ENCODE data around the gene TCF7L1.

Gene TCF7L1

GRCh38 chr2:85212841-85213240 lies 79.6 kb downstream of the TCF7L1 start:
- no peak overlapping the region for H3K9ac ChIP-seq
- peaks cover 13% of the 10 kb centered on the region for H3K4me1 ChIP-seq
- peak overlapping the region; percentile 3 for H3K27ac ChIP-seq
- no peak for TF ChIP-seq CTCF (IDR thresholded peaks at IDR 0.05)
- H3K4me2 ChIP-seq (ENCODE audit: low read length) = no peak overlapping the region
- H2AFZ ChIP-seq = no peak overlapping the region
- peaks cover 15% of the 10 kb centered on the region for H3K79me2 ChIP-seq
- no peaks in the 10 kb centered on the region for H3K27me3 ChIP-seq (ENCODE audit: control insufficient read depth, insufficient read depth, low read length)
- H3K36me3 ChIP-seq (ENCODE audit: control insufficient read depth, insufficient read depth, low read length) = no peaks in the 10 kb centered on the region
- no peaks in the 10 kb centered on the region for H3K9me3 ChIP-seq (ENCODE audit: control insufficient read depth, low read length)
- no peak overlapping the region for H3K4me3 ChIP-seq (ENCODE audit: low read depth, low read length)

DNA sequence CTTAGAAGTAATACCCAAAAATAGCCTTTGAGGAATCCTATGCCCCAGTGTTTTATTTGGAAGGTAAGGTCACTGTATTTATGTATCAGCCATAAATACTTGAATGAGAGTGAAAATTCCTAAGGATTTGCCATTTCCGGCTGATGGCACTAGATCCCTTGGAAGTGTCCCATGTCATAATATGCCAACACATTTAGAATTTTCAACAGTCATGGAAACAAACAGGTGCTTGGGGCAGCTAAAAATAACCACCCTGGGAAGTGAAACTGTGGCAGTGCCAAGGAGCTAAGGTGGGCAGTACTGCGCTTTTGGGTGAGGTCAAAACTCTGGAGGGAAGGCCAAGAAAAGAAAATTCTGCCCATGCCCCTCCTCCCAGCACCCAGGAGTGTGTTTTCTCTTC lies 80.2 kb downstream of the TCF7L1 start:
- H3K36me3 ChIP-seq (ENCODE audit: control insufficient read depth, insufficient read depth, low read length) = no peaks in the 10 kb centered on the region
- H3K4me3 ChIP-seq (ENCODE audit: low read depth, low read length) = no peak overlapping the region
- TF ChIP-seq CTCF (IDR thresholded peaks at IDR 0.05) = no peak
- H3K9me3 ChIP-seq (ENCODE audit: control insufficient read depth, low read length) = no peaks in the 10 kb centered on the region
- H3K27ac ChIP-seq = peak overlapping the region; percentile 3
- H3K9ac ChIP-seq = no peak overlapping the region
- no peak overlapping the region for H3K4me2 ChIP-seq (ENCODE audit: low read length)
- H3K27me3 ChIP-seq (ENCODE audit: control insufficient read depth, insufficient read depth, low read length) = no peaks in the 10 kb centered on the region
- H3K79me2 ChIP-seq = peaks cover 13% of the 10 kb centered on the region
- H2AFZ ChIP-seq = peak overlapping the region; percentile 13
- peaks cover 13% of the 10 kb centered on the region for H3K4me1 ChIP-seq

GRCh38 chr2:85213901-85214512 lies 80.8 kb downstream of the TCF7L1 start:
- Histone ChIP-seq H3K4me3 (ENCODE audit: low read depth, low read length) (no peak overlapping the region), H3K27ac (peak overlapping the region; percentile 3), H2AFZ (peak overlapping the region; percentile 13), H3K79me2 (peaks cover 15% of the 10 kb centered on the region), H3K9me3 (ENCODE audit: control insufficient read depth, low read length) (no peaks in the 10 kb centered on the region), H3K4me2 (ENCODE audit: low read length) (no peak overlapping the region), H3K9ac (no peak overlapping the region), H3K4me1 (peaks cover 13% of the 10 kb centered on the region), H3K27me3 (ENCODE audit: control insufficient read depth, insufficient read depth, low read length) (no peaks in the 10 kb centered on the region), H3K36me3 (ENCODE audit: control insufficient read depth, insufficient read depth, low read length) (no peaks in the 10 kb centered on the region)
- TF ChIP-seq CTCF (IDR thresholded peaks at IDR 0.05) = no peak

DNA sequence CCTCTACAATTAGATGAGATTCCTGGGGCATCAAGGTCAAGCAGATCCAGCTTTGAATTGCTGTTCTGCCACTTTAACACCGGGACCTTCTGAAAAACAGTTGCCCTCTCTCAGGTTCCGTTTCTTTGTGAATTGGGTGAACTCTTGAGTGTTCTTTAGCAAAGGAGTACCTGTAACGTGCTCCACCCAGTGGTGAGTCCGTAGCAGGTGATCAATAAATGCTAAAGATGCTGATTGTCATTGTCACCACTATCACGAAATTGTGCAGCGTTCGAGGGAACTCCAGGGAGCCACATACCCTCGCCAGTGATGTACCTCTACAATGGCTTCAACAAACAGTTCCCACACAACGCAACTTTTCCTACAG lies 81.9 kb downstream of the TCF7L1 start:
- Histone ChIP-seq H3K4me3 (ENCODE audit: low read depth, low read length) (no peak overlapping the region), H3K27me3 (ENCODE audit: control insufficient read depth, insufficient read depth, low read length) (no peaks in the 10 kb centered on the region), H3K9me3 (ENCODE audit: control insufficient read depth, low read length) (no peaks in the 10 kb centered on the region), H3K4me1 (peaks cover 13% of the 10 kb centered on the region), H3K36me3 (ENCODE audit: control insufficient read depth, insufficient read depth, low read length) (no peaks in the 10 kb centered on the region), H2AFZ (no peak overlapping the region), H3K4me2 (ENCODE audit: low read length) (no peak overlapping the region), H3K9ac (no peak overlapping the region), H3K79me2 (peaks cover 14% of the 10 kb centered on the region), H3K27ac (no peak overlapping the region)
- TF ChIP-seq CTCF (IDR thresholded peaks at IDR 0.05) = peak; percentile 14

Data from parathyroid adenoma (tissue), 2 donors.